SW 1271 (cell line): Measurements from ENCODE around the gene NMRK2.
"Not testable (repeated sequence)": the region's sequence is repeated elsewhere in the genome, so short reads cannot be mapped to it uniquely, and the experiment has no call there.

ENCODE experiments used
- DNase-seq, 2 experiments: peaks; one replicate each; lab custom pipeline; 2025; lab: John Stamatoyannopoulos, UW

Gene NMRK2

DNA sequence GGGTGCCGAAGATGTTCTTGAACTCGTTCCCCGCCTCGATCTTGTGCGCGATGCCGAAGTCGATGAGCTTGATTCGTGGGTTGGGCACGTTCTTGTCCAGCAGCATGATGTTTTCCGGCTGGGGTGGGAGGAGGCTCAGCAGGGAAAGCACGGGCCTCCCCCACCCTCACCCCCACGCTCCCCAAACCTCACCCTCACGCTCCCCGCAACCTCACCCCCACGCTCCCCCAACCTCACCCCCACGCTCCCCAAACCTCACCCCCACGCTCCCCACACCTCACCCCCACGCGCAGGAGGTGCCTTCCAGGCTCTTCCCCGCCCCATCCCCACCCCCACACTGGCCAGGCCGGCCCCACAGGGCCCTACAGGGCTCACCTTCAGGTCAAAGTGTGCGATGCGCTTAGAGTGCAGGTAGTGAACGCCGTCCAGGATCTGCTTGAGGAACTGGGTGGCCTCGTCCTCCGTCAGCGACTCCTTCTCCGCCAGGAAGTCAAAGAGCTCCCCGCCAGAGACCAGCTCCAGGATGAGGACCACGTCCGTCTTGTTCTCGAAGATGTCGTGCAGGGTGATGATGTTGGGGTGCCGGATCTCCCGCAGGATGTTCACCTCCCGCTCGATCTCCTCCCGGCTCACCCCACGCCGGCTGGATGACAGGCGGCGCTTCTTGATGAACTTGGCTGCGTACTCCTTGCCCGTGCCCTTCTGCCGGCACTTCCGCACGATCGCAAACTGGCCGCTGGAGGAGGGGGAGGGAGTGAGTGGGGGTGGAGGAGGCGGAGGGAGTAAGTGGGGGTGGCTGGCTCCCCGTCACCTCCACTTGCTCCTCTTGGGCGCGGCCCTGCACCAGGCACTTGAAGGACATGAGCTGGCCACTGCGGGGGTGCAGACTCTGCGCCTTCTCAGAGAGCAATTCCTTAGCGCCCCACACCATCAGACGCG, 31.7 kb downstream of the NMRK2 start:
- DNase-seq, result no peak

- DNase-seq, result no peak
Measured at GRCh38 chr19:3966051-3967017, 33.5 kb downstream of the NMRK2 start.

GRCh38 chr19:3967983-3968382, 35.1 kb downstream of the NMRK2 start:
- not testable (repeated sequence) for DNase-seq

- DNase-seq, result peak; percentile 84 to 97
Measured at GRCh38 chr19:3968556-3969434, 35.9 kb downstream of the NMRK2 start.

DNA sequence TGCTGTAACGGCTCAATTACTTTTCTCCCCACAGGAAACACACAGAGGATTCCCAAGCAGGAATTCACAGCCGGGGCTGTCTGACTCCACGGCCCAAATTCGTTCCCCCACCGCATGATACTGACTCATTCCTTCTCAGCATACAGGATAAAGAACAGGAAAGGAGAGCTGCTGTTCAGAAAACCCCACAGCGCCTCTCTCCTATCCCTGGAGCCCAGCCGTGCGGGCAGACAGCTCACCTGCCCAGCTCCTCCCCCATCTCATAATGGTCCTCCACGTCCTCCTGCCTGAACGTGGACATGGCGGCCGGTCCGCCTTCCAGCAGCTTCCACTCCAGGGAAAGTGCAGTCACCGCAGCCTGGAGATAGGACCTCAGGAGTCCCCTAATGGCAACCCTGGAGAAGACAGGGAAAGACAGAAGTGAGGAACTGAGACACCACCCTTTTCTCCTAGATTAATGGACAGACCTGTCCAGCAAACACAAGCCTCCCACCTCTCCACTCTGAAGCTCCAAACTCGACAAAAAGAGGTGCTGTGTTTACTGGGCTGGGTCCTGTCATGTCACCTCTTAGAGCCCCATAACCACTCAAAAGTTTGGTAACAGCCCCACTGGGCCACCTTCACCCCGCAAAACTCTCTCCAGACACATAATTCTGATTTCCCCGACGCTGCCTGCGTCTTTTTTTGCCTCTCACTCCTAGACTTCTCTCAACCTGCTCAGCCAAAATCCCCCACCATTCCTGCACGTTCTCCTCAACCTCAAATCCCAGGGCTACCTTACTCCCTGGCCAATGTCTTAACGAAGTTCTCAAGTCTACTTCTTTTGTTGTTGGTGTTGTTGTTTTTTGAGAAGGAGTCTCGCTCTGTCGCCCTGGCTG, 36.8 kb downstream of the NMRK2 start:
- peak in 1 of 2 experiments; percentile 65 for DNase-seq

DNA sequence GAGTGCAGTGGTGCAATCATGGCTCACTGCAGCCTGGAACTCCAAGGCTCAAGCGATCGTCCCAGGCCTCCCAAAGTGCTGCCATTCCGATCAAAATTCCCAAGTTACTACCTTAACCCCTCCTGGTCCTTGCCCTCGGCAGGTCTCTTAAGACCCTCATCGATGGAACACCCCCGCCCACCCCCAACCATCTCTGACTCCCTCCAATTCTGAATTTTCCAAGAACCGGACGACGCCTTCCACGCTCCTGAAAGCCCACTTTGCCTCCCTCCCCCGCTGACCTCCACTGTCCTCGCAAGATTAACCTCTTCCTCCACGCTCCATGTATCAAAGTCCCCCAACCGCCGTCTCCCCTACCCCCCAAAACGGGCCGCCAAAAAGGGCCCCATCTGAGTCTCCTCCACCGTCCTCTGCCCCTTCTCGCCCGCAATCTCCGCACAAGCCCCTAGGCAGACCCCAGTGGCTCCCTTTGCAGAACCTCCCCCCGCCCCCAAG, 37.5 kb downstream of the NMRK2 start:
- DNase-seq, result no peak

- DNase-seq, result peak; percentile 88 to 96
Measured at GRCh38 chr19:3970808-3971598, 38.1 kb downstream of the NMRK2 start, which contains the start of gene DAPK3. TSS of gene DAPK3 (minus strand) at chr19:3971099. CDS start at chr19:3969735, 1,364 bp downstream.

DNA sequence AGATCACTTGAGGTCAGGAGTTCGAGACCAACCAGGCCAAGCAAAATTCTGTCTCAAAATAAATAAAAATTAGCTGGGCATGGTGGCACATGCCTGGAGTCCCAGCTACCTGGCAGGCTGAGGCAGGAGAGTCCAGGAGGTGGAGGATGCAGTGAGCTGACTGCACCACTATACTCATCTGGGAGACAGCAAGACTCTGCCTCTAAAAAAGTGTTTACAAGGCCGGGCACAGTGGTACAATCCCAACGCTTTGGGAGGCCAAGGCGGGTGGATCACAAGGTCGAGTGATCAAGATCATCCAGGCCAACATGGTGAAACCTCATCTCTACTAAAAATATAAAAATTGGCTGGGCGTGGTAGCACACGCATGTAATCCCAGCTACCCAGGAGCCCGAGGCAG, 42.3 kb downstream of the NMRK2 start:
- DNase-seq, result no peak

DNA sequence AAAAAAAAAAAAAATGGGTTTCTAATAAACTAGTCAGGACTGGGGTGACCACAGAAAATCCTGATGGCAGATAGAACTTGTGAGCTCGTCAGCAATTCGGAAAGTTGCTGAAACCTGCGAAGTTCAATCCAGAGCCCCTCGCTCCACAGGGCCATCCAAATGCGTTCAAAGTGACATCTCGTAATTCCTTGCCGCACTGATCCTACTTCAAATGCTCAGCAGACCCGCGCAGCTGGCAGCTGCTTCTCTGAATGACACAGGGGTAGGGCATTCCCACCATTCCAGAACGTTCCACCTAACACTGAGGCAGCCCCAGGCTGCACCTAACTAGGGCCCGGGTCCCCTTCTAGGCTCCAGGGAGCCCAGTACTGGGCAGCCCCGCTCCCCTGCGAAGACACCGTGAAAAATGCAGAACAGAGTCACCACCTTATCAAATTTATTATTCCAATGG, 42.8 kb downstream of the NMRK2 start:
- DNase-seq, result no peak

GRCh38 chr19:3976495-3977241, 43.8 kb downstream of the NMRK2 start:
- DNase-seq, result no peak

DNA sequence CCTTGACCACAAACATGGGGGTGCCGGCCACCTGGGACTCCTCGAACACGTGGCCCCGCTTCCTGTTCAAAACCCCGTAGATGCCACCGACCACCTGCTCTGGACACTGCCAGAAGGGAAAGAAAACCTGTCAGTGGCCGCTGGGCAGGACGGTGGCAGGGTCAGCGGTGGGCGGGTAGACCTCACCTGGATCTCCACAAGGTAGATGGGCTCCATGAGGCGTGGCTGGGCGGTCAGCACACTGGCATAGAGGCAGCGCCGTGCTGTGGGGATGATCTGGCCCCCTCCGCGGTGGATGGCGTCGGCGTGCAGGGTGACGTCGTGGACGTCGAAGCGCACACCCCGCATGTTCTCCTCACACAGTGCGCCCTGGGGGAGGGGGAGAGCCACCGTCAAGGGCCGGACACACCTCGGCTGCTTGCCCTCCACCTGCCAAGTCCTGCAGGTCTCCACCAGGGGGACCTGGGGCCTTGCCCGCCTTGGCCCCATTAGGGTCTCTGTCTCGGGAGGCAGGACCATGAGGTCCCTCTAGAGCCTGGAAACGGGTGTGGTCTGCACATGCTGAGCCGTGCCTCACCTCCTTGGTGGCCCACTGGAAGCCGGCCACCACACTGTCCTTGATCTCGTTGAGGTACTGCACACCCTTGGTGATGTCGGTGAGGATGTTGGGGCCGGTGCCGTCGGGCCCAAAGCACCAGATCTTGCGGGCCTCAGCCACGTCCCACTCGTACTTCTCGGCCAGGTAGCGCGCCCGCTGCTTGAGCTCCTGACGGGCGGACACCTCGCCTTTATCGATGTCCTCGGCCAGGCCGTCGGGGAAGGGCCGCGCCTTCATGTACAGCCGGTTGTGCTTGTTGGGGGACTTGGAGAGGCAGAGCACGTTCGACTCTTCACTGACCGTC, 44.6 kb downstream of the NMRK2 start:
- DNase-seq, result no peak

GRCh38 chr19:3978145-3978544, 45.3 kb downstream of the NMRK2 start:
- DNase-seq, result no peak

DNA sequence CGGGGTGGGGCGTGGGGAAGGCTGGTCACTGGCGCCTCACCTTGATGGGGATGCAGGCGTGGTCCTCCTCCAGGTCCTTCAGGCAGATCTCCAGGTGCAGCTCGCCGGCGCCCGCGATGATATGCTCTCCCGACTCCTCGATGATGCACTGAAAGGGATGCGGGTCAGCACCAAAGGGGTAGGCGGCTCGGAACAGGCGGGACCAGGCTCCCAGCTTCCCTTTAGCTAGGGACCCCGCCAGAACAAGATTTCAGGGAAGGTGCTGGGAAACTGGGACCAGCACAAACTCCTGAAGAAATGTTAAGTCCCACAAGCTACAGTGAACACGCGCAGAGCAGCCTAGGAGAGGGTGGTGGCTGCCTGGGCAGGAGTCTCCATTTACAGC, 46.4 kb downstream of the NMRK2 start:
- DNase-seq, result no peak

GRCh38 chr19:3979674-3980352, 46.9 kb downstream of the NMRK2 start:
- DNase-seq, result no peak

DNA sequence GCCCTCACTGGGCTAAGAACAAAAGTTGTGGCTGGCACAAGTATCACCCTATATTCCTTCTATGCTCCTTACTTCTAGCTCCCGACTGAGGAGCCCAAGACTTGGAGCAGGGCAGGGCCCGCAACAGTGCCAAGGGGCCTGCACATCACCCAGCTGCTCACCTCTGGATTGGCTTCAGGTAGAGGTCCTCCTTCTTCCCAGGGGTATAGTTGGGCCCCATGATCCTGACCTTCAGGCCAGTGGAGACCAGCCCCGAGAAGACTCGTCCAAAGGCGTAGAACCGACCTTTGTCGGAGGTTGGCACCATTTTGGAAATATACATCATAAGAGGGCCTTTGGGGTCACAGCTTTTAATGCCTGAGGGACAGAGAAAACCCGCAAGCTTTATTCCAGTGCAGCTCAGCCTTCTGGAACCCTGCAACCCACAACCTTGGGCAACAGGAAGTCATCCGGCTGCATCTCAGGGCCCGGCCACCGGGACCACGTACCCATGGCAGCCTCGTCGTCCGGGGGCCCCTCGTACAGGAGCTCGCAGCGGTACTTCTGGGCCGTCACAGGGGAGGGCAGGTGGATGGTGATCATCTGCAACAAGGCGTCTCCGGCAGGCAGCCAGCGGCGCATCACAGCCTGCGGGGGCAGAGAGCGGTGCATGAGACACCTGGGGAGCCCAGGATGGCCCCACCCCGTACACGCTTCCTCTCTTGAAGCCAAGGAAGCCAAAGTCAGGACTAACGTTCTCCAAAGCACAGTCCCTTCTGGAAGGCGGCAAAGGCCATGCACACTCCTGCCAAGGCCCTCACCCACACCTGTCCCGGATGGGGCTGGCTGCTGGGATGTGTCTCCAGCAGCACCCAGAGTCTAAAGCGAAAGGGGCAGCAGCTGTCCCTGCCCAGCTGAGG, 47.7 kb downstream of the NMRK2 start:
- no peak for DNase-seq

GRCh38 chr19:3981373-3981735, 48.5 kb downstream of the NMRK2 start:
- DNase-seq, result no peak
